NOMO-1 (cell line): ENCODE data around the gene PLPPR4.
"Not testable (repeated sequence)": the region's sequence is repeated elsewhere in the genome, so short reads cannot be mapped to it uniquely, and the experiment has no call there.

Source experiments
- DNase-seq, 2 experiments: peaks; one replicate each; lab custom pipeline; 2025; ENCODE audit not compliant: unreplicated experiment in 2 of 2; lab: John Stamatoyannopoulos, UW

The PLPPR4 gene, protein sequence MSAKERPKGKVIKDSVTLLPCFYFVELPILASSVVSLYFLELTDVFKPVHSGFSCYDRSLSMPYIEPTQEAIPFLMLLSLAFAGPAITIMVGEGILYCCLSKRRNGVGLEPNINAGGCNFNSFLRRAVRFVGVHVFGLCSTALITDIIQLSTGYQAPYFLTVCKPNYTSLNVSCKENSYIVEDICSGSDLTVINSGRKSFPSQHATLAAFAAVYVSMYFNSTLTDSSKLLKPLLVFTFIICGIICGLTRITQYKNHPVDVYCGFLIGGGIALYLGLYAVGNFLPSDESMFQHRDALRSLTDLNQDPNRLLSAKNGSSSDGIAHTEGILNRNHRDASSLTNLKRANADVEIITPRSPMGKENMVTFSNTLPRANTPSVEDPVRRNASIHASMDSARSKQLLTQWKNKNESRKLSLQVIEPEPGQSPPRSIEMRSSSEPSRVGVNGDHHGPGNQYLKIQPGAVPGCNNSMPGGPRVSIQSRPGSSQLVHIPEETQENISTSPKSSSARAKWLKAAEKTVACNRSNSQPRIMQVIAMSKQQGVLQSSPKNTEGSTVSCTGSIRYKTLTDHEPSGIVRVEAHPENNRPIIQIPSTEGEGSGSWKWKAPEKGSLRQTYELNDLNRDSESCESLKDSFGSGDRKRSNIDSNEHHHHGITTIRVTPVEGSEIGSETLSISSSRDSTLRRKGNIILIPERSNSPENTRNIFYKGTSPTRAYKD

DNA sequence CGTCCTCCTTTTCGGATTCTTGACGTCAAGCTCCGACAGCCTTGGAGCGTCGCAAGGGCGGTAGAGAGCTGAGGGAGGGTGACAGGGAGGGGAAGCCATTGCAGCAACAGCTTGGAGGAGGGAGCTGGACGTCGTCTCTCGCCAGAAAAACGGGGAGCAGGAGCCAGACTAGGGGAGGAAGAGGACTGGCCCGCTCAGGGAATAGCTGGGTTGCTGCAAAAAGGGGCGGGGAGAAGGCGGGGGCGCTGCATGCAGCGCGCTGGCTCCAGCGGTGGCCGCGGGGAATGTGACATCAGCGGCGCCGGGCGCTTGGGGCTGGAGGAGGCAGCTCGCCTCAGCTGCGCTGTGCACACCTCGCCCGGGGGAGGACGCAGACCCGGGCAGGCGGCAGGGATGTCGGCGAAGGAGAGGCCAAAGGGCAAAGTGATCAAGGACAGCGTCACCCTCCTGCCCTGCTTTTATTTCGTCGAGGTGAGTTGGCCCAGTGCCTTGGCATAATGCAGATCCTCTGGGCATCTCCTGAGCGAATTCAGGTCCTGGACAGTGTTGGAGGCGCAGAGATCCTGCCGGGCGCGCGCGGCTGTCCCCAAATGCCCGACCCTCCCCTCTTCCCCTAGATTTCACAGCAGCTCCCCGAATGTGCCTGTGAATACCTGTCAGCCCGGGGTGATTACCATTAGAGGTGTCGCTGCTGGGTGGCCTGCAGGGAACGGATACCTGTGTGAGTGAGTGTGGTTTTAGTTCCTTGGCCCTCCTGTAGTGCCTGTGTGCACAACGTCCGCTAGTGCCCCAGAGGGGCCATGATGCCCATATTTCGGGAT, at the start of gene PLPPR4:
PLPPR4 (plus strand) TSS at position 292 of the 821 bp plus-strand sequence; CDS start at position 394, 102 bp downstream.
- peak; percentile 28 to 31 for DNase-seq

DNA sequence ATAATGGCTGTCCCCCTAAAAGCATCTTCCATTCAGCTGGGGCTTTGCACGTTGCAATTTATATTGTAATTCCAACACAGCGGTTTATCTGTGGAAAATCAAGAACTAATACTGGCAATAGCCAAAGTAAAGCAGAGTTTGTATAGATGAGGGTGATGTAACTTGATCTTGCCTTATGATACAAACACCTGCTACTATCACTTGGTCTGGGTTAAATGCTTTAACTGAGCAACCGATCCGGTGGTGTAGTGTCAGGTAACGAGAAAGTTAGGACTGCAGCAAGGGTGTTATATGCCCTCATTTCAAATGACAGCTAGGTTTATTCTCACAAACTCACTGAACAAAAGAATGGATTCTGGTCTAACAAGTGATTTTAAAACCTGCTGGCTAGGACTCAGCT, 47.3 kb upstream of the PLPPR4 start:
- no peak for DNase-seq

DNA sequence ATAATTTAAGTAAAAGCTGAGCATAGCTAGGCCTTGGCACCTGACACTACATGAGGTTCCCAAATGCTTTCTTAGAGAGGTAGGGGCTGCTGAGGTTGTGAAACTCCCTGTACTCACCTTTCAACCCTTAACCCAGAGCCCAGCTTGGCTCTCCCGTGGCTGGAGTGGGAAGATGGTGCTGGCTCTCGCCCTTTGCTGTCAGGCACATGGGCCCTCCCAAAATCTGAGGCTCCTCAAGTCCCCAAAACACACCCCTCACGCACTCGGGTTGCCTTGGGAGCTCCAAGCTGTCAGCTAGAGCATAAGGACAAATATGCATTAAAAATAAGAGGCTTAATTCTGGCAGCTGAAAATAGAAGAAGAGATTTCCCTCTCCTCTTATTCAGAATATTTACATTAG, 46.7 kb upstream of the PLPPR4 start:
- no peak for DNase-seq

DNA sequence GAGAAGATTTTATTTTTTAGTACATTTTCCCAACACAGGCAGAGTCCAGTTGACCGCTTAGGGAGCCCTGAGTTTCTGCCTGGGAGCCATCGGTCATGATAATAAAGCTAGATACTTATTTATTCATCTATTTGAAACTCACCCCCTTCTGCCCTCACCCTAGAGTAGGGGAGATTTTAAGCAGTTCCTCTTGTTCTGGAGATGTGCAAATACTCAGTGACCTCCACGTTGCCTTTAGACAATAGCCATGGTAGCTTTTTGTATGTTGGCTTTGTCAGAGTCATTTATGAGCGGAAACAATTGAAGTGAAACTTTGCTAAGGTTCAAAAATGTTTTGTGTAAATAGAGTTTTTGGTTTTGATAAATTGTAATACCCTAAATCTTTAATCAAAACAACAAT, 45.7 kb upstream of the PLPPR4 start:
- DNase-seq = no peak

DNA sequence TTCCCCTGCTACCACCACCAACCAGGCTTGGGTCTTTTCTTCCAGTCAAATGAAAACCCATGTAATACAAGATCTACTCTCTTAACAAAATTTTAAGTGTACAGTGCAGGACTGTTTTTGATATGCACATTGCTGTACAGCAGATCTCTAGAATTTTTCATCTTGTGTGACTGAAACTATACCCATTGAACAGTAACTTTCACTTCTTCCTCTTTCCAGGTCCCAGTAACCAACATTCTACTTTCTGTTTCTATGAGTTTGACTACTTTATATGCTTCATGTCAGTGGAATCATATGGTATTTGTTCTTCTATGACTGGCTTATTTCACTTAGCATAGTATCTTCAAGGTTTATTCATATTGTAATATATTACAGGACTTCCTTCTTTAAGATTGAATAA, 45.3 kb upstream of the PLPPR4 start:
- DNase-seq = peak in 1 of 2 experiments; percentile 18

DNA sequence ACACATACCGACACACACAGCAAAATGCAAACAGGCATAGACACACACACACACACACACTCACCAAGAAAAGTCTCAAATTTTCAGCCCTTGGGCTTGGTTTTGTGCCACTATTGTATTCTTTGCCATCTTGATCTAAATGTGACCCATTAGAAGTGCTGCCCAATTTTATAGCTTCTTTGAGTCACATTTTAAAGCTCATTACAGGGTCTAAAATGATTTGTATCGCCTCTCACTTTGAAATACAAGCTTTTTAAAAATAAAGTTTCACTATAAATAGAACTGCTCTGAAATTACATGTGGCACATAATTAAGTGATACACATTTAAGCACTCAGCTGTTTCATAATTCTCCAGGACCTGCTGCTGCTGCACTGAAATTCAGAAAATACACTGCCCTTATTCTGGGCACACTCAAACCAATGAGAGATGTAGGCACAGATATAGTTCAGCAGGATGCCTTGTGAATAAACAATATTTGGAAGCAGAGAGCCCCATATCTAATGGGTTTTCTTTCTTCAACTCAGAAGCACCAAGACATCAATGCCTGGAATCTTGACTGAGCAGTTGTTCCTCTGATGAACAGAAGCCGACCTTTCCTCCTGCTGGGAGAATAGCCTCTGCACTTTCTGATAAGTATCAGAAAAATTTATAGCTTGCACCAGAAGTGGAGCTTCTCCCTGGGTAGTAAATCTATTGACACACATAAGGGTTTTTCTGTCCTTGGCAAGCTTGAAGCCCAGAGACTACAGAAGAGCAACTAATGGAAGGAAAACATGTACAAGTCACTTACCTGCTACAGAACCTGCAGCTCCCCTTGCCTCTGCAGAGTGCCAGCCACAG, 37.0 kb upstream of the PLPPR4 start:
- no peak for DNase-seq

DNA sequence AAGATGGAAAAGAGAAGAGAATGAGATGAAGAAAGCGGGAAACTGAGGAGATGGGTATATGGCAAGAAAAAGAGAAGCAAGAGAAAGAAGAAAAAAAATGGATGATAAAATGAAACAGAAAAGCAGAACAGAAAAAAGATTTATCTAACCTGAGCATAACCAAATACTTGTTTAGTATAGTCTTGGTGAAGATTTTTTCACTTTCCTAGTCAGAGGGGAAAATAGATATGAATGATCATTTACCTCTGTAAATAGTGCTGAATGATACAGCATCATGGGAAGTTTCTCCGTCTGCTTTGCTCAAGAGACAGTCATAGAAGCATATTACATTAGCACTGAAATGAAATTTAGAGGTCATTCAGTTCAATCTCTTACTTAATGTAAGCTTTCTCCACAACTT, 36.1 kb upstream of the PLPPR4 start:
- no peak for DNase-seq

DNA sequence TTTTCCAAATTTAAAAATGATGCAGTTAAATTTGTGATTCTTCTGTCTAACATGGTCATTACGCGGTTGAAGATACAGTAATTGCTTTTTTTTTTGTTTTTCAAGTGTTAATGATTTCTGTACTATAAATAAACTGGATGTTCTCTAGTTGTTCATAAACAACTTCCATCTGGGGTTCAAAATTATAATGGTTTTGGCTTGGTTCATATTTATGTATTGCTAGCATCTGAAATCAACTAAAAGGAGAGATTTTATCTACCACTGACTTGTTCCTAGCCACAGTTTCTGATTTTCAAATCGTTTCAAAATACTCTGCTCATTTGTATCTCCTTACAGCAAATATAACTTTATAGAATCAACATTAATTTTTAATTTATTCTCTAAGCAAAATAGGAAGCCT, 35.2 kb upstream of the PLPPR4 start:
- no peak for DNase-seq

DNA sequence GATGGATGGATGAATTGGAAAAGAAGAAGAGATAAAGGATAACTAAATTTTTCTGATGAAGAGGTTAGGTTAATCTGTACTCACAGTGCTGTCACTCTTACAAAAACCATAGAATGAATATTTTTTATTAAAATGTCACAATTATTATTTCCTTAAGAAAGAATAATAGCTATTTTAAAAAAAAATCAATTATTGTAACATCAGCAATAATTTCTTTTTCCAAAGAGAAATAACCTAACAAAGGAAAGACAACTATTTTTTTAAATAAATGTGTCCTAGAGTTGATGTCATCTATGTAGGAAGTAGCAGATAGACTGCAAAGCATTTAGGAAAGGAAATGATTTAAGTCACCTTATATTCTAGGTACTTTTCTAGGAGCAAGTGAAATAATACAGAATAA, 33.6 kb upstream of the PLPPR4 start:
- DNase-seq = no peak

DNA sequence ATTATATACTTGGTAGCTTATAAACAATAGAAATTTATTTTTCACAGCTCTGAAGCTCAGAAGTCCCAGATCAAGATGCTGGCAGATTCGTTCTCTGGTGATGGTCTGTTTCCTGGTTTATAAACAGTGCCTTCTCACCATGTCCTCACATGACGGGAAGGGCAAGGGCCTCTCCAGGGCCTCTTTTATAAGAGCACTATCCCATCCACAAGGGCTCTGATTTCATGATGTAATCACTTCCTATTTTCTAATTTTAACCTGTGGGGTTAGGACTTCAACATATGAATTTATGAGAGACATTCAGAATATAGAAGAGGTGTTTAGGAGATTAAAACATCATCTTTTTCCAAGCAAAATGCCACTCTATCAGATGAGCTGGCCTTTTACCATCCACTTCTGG, 32.1 kb upstream of the PLPPR4 start:
- DNase-seq = peak; percentile 45 to 56

DNA sequence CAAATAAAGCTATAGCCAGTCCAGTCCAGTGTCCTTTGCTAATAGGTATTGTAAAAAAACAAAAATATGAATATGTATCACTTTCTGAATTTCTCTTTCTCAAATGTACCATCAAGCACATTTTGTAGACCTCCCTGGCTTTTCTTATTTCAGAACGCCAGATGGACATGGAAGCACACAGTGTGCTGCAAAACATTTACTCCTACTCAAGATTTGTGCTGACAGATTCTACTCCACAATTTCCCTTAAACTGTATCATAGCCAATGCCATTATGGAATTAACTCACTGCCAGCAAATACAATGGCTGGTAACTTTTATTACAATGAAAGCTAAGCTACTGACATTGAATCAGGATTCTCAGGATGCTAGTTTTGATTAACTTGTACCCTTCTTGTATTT, 30.8 kb upstream of the PLPPR4 start:
- no peak for DNase-seq

DNA sequence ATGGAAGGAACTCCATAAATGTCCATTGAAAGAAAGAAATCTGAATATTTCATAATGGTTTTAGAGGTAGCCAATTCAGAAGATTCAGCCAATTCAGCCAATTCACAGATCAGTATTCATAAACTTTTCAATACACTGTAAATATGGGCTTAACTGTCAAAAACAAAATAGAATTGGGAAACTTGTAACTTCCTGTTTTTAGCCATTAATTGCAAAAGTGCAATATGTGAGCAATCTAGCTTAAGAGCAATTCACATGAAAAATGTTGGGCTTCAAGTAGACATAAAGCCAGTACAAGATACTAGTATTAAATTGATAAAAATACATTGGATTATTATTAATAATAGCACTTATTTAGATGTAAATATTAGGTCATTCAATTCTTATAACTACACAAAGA, 27.5 kb upstream of the PLPPR4 start:
- peak; percentile 33 to 85 for DNase-seq

DNA sequence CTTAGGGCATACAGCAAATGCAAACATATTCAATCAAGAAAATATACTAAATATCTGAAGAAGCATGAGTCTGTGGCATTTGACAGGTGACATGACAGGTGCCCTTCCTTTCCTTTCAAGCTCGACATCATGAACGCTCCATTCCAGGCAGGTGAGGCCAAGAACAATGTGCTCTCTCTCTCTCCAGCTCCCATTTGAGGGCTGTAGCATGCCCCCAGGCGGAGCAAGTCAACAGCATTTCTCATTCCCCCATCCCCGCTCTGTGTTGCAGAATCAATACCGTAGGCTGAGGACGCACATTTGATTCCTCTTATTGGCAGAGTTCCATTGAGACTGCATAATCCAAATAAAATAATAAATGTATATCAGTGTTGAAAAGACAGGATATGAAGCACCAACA, 24.6 kb upstream of the PLPPR4 start:
- no peak for DNase-seq

DNA sequence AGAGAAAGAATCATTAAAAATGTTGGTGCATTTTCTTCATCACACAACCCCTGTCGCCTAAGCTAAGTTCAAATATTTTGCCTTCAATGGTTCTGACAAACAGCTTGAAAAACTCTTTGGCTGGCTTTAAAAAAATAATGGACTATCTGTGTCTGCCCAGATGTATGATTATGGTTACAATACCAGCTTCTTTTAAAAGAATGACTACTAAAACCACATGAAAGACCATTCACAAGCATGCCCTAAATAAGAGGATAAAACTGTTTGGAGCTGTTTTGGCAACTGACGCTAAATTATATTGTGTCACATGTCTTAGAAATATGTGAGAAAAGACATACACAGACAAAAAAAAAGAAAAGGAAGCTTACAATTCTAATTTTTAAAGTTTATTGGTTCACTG, 23.7 kb upstream of the PLPPR4 start:
- DNase-seq = no peak

DNA sequence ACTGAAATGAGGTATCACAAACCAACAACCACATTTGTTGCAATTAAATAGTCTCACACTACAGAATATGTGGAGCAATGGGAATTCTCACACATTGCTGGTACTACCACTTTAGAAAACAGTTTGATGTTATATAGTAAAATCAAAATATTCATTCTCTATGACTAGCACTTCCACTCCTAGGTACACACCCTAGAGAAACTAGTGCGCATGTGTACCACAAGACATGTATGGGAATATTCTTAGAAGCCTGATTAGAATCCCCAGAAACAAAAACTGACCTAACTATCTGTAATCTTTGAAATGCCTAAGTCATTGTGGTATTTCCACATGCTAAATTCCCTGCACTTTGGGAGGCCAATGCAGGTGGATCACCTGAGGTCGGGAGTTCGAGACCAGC, 18.1 kb upstream of the PLPPR4 start:
- no peak for DNase-seq

DNA sequence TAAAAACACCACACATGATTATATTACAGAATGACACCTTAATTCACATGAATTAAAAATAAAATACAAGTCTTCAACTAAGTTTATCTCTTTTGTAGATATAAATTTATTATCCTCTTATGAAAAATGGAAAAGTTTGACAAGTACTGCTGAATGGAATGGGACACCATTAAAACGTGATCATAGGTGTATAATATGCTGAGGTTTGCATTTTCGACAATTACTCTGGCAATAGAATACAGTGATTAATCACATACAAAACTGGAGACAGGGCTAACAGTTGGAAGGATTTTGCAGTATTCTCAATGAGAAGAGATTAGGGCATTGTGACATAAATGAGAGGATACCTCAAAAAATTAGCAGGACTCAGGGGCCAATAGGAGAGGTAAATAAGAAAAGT, 17.1 kb upstream of the PLPPR4 start:
- no peak for DNase-seq

DNA sequence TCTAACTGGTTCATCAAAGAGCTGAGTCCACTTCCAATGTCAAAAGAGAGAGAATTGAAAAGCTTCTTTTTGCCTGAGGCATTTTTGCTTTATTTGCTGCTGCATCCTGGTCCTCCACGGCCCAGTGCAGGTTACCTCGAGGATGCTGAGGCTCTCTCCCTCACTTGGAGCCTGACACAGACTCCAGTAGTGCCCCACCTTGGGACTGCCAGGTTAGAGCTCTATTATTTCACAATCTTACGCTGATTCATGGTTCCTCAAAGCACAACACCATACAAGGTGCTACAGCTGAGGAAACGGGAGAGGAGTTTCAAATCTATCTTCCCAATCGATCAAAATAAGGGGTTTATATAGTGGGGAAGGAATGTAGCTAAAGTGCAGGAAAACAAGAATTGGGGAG, 13.6 kb upstream of the PLPPR4 start:
- DNase-seq = no peak

DNA sequence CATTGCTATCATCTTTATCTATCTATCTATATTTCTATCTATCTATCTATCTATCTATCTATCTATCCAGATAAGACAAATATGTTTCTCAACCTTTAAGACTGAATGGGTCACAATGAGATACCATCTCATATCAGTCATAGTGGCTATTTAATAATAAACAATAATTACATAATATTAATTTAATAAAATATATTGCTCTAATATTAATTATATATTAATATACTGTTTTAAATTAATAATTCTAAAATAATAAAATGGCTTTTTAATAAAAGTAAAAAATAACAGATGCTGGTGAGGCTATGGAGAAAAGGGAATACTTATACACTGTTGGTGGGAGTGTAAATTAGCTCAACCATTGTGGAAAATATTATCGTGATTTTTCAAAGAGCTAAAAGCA, 13.0 kb upstream of the PLPPR4 start:
- DNase-seq = no peak

DNA sequence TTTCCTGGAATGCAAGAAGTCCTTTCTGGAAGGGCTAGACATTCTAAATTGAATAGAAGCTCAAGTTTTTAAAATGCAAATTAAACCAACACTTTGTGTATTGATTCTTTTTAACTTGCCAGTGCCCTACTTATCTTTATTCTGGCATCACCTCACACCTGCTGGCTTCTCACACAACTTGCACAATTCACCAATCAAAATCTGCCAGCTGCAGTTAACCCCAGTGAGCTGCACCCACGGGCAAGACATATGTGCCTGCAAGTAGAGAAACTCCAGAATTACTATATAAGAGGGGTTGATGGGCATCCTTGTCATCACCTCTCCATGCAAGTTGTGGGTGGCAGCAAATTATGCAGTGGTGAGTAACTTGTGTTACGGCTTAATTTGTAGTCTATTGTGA, 11.7 kb upstream of the PLPPR4 start:
- DNase-seq = no peak

DNA sequence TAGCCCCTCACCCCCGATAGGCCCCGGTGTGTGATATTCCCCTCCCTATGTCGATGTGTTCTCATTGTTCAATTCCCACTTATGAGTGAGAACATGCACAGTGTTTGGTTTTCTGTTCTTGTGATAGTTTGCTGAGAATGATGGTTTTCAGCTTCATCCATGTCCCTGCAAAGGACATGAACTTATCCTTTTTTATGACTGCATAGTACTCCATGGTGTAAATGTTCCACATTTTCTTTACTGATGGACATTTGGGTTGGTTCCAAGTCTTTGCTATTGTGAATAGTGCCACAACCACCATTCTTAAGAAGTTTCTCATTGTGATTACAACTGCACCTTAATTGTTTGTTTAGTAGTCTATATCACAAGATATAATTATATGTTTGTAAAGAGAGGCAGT, 3.9 kb upstream of the PLPPR4 start:
- DNase-seq = not testable (repeated sequence)

DNA sequence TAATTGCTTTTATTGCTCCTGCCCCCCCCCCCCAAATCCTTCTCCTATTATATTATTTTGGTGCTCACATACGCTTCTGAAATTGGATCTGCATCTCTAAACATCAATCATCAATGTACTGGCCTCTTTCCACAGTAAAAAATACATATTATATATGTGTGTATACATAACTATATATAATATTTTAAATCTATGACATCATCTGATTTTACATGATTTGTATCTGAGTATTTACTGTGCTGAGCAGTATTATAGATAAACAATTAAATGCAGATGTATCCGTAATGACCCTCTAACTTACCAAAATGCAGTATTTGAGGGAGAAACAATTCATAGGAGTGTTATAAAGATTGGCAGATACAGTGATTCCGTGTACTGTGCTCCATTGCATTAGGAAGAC, 832 bp downstream of the PLPPR4 start:
- DNase-seq = no peak
